SK-MEL-5 (cell line): ENCODE results near the gene ITPK1. TPM values are rescaled to one million over a fixed set of nuclear protein-coding genes. Genes with fewer than 3 reads are reported as not detected.
"Not testable (repeated sequence)": the region's sequence is repeated elsewhere in the genome, so short reads cannot be mapped to it uniquely, and the experiment has no call there.

Experiments
- DNase-seq: peaks from one replicate; pipeline ENCODE4 v3.0.0-alpha.2; 2016; ENCODE audit warnings: low read depth, low spot score
- in situ Hi-C: cut with HindIII; loops from 2 replicates; pipeline ENCODE4 v1.10.0; 2016; ENCODE audit warnings: low sequenced_read_pairs, high pct_unique_total_duplicates, low pct_unique_long_range_greater_than_20kb
- total RNA-seq: library from RNA; depleted of rRNA; stranded (reverse); fragments of >200 nt; shearing (Covaris generic); gene quantifications from 2 replicates; pipeline ENCODE4 v1.2.3, GENCODE V29; 2014

Gene ITPK1
- total RNA-seq, 1 experiment from 2014 or later = 45.2 TPM

DNA sequence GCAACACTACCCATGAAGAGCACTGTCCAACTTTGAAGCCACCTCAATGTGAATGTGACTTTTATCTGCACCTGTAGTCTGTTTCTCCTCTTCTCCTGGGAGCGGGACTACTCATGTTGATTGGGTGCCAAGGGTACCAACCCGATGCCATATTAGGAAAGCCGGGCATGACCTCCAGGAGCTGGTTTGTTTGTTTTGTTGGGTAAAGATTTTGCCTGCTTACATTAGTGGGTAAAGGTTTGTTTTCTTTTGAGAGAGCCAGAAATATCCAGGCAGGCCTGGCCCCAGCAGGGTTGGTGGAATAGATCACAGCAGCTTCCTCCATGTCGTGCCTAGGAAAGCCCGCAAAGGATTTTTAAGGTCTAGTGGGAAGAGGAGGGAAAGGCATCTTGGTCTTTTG is 19.7 kb upstream of the ITPK1 start:
- in situ Hi-C loops = loop anchor here (25.0 kb wide), 1 partner anchor 173 kb away; no protein-coding TSS in a partner anchor

DNA sequence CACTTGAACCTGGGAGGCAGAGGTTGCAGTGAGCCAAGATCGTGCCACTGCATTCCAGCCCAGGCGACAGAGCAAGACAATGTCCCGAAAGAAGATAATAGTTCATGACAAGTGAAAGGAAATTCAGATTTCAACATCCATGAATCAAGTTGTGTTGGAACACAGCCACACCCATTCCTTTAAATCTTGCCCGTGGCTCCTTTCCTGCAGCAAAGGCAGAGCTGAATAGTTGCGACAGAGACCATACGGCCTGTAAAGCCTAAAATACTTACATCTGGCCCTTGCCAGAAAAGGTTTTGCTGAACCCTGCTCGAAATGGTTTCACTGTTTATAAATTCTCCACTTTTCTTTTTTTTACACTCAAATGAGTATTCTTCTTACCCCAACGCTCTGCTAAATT is 17.7 kb upstream of the ITPK1 start:
- in situ Hi-C loops = loop anchor here (25.0 kb wide), 1 partner anchor 171 kb away; no protein-coding TSS in a partner anchor
- DNase-seq = no peak

More for the DNA sequence above, 19.7 kb upstream of the ITPK1 start:
- DNase-seq = no peak

DNA sequence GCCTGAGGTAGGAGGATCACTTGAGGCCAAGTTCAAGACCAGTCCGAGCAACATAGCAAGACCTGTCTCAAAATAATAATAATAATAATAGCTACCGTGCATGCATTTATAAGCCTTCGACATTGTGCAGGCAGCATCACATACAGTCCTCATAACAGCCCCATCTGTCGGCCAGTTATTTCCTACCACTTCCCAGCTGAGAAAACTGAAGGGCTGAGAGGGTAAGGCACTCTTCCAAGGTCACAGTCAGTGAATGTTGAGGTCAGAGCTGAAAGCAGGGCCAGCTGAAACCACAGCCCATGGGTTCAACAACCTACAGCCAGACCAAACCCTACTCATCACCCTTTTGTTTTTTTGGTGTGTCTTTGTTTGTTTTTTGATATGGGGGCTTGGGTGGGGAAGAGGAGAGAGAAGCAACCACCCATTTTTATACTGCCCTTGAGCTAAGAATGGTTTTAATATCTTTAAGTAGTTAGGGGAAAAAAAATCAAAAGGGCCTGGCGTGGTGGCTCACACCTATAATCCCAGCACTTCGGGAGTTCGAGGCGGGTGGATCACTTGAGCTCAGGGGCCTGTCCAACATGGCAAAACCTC is 16.8 kb upstream of the ITPK1 start:
- DNase-seq = peak; percentile 86
- in situ Hi-C loops = loop anchor here (25.0 kb wide), 1 partner anchor 170 kb away; no protein-coding TSS in a partner anchor

DNA sequence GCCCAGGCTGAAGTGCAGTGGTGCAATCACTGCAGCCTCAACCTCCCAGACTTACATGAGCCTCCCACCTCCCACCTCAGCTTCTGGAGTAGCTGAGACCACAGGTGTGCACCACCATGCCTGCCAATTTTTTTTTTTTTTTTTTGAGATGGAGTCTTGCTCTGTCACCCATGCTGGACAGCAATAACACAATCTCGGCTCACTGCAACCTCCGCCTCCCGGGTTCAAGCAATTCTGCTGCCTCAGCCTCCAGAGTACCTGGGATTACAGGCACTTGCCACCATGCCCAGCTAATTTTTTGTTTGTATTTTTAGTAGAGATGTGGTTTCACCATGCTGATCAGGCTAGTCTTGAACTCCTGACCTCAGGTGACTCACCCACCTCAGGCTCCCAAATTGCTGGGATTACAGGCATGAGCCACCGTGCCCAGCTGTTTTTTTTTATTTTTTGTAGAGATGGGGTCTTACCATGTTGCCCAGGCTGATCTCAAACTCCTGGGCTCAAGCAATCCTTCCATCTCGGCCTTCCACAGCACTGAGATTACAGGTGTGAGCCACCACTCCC is 15.6 kb upstream of the ITPK1 start:
- DNase-seq = not testable (repeated sequence)
- in situ Hi-C loops = loop anchor here (25.0 kb wide), 1 partner anchor 169 kb away; no protein-coding TSS in a partner anchor

DNA sequence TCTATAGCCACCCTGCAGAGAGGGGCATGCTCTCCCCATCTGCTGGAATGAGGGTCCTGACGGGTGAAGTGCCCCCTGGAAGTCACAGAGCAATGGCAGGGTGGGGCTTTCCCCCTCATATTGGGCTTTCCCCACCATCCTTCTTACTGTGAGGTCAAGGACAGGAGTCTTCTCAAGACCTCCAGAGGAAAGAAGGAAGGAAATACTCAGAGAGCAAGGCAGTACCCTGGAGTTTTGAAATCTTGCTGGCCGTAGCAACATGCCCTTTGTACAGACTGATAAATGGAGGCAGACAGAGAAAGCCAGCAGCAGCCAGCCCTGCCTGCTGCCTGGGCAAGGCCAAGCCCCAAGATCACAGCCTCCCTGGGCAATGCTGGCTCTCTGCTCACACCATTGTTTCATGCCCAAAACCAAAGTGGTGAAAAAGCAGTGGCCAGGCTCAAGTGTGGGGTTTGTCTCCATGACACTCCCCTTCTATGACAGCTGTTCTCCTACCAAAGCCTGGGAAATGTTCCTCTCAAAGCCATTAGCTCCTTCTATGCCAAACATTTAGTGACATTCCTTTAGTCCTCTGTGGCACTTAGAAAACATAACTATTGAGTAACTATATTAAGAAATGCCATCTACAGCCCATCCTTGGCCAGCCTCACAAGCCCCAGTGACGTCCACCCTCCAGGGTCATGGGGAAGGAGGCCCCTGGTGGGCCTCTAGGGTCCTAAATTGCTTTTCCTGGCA is 13.2 kb upstream of the ITPK1 start:
- in situ Hi-C loops = loop anchor here (25.0 kb wide), 1 partner anchor 167 kb away; no protein-coding TSS in a partner anchor
- no peak for DNase-seq

DNA sequence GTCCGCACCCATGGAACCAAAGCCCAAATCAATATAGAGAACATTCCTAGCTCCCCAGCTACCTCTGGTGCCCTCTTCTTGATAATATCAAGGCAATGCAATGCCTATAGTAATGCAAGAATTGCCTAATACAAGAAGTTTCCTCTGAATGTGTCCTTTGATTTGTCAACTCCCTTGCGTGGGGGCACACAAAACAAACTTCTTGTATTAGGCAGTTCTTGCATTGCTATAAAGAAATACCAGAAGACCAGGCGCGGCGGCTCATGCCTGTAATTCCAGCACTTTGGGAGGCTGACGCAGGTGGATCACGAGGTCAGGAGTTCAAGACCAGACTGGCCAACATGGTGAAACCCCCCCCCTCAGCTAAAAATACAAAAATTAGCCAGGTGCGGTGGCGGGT is 10.4 kb upstream of the ITPK1 start:
- in situ Hi-C loops = loop anchor here (25.0 kb wide), 1 partner anchor 164 kb away; no protein-coding TSS in a partner anchor

DNA sequence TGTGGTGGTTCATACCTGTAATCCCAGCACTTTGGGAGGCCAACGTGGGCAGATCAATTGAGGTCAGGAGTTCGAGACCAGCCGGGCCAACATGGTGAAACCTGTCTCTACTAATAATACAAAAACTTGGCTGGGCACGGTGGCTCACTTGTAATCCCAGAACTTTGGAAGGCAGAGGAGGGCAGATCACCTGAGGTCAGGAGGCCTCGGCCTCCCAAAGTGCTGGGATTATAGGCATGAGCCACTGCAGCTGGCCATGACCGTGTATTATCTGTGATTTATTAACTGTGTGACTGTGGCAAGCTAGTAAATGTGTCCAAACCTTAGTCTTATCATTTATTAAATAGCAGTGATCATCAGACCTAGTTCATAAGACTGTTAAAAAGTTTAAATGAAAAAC is 7.1 kb upstream of the ITPK1 start:
- in situ Hi-C loops = no loop called here
- no peak for DNase-seq

More for the DNA sequence above, 10.4 kb upstream of the ITPK1 start:
- DNase-seq = no peak

DNA sequence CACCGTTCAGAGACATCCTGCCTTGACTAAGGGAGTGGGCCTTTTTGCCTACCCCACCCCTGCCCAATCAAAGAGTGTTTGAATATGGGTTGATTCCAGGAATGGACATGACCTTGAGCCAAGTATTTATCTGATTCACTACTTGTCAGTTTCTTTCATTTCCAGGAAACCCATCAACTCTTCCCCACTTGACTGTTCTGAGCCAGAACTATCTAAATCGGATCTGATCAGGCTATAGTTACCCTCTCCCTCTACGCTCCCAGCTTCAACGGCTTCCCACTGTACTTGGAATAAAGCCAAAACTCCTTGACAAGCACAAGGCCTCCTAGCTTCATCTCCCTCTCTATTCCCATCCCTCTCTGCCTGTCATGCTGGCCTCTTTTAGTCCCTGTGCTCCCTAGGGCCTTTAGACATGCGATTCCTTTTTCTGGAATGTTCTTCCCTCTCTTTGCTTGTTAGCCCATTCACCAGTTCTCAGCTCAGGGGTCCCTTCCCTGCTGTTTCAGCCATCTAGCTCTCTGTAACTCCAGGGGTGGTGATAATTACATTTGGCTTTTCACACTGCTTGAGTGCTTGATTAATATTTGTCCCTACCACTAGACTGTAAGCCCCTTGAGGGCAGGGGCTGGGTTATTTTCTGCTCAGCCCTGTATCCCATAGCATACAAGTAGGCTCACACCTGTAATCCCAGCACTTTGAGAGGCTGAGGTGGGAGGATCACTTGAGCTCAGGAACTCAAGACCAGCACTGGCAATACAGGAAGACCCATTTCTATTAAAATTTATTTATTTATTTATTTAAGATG is 5.5 kb upstream of the ITPK1 start:
- no peak for DNase-seq
- in situ Hi-C loops = no loop called here

DNA sequence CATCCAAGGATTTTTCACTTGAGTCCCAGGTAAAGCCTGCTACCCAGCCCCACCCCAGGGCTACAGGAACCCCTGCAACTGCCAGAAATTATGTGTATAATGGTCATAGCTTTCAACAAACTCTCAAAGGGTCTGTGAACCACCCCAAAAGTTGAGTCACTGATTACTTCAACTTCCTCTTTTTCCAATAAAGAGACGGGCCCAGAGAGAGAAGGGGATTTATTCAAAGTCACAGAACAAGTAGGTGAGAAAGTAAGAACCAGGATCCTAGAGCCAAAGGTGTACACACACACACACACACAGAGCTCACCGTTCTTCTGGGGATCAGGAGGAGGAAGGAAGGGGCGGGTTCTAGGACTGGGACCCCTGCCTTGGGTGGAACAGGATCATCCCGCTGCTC is 4.8 kb upstream of the ITPK1 start:
- in situ Hi-C loops = no loop called here
- no peak for DNase-seq

DNA sequence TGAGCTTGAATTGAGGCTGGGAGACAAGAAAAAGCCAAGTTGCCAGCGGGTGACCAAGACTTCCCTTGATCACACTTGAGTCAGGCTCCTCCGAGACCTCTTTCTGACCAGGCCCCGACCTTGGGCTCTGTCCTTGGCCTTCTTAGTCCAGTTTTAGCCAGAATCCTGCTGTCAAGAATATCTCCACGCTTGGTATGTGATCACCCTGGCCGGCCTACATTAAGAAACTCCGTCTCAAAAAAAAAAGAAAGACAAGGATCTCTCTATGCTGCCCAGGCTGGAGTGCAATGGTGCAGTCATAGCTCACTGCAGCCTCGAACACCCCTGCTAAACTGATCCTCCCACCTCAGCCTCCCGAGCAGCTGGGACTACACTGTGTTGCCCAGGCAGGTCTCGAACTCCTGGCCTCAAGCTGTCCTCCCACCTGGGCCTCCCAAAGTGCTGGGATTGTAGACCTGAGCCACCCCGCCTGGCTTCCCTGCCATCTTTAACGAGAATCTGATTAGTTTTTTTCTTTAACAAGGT is 1.0 kb upstream of the ITPK1 start:
- DNase-seq = no peak
- in situ Hi-C loops = no loop called here

DNA sequence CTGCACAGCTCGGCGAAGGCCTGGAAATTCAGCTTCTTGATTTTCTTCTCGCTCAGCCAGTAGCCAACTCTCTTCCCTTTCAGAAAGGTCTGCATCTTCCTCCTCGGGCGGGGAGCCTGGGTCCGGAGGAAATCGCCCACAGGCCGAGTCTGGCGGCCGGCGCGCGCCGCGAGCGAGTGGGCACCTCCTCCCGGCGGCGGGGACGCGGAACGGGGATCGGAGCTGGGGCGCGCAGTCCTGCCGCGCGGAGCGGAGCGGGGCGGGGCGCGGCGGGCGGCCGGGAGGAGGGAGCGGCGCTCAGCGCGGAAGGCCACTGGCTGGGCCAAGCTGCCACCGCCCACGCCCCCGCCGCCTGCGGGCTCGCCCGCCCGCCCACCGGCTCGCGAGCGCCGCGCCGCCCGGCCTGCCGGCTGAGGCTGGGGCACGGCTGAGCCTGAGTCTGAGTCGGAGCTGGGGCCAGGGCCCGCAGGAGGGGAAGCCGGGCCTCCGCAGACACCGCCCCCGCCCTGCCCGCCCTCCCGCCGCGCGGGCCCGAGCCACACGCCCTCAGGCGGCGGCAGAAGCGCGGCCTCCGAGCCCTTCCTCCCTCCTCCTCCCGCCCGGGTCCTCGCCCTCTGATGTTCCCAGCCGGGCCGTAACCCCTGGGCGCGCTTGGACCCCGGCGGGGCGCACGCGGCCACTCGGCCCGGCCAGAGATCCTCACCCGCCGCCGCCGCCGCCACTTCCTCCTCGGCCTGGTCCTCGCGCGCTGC is 480 bp downstream of the ITPK1 start:
- in situ Hi-C loops = no loop called here
- peak; percentile 86 for DNase-seq

DNA sequence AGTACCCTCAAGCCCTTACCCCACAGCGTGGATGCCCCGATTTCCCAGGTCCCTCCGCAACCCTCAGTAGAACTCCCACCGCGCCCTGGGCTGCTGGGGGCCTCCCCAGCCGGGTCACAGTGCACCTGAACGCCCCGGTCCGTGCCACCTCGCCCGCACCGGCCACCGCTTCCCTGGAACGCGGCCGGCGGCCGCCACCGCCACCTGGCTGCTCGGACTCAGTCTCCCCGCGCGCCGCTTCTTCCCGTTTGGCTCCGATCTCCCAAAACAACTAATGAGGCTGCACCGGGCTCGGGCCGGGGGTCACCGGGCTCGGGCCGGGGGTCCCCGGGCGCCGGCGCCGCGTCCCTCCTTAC is 1.0 kb downstream of the ITPK1 start:
- in situ Hi-C loops = no loop called here
- no peak for DNase-seq

DNA sequence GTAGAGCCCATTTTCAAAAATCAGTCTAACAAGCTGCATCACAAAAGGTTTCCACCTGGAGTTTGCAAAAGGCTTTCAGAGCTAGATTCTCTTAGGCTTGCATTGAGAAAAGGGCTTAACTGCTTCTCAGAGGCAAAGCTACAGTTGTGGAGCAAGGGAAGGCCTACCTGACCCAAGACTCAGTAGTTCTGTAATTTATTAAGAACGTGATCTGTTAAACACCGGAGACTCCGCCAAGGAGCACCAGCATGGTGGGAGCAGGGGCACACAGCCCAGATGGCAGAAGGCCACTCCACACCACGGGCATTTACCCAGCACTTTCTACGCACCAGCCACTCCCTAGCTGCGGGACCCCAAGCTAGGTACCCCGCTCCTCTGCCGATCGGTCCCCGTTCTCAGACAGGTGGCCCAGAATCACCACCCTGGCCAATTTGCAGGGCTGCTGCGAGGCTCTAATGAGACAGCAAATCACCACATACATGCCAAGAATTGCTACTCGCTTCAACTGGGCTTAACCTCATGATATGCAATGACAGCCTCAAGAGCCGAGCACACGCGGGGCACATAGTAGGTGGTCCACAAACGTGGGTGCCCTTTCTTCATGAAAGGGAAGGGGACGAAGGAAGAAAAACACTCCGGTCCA is 1.5 kb downstream of the ITPK1 start:
- DNase-seq = no peak
- in situ Hi-C loops = no loop called here

DNA sequence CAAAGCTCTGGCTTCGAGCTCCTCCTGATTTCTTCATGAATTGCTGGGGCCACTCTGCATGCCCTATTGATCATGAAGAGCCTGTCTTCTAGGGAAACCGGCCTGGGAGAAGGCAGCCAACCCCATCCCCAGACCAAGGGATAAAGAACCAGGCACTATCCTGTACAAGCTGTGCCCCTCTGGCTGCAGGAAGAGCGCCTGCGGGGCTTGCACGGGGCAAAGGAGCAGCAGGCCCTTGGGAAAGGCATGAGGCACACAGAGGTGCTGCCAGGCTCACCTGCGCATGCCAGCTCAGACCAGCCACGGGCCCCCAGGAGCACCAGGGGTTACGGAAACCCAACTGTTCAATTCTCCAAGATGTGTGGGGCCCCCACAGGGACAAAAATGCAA is 2.1 kb downstream of the ITPK1 start:
- no peak for DNase-seq
- in situ Hi-C loops = no loop called here

DNA sequence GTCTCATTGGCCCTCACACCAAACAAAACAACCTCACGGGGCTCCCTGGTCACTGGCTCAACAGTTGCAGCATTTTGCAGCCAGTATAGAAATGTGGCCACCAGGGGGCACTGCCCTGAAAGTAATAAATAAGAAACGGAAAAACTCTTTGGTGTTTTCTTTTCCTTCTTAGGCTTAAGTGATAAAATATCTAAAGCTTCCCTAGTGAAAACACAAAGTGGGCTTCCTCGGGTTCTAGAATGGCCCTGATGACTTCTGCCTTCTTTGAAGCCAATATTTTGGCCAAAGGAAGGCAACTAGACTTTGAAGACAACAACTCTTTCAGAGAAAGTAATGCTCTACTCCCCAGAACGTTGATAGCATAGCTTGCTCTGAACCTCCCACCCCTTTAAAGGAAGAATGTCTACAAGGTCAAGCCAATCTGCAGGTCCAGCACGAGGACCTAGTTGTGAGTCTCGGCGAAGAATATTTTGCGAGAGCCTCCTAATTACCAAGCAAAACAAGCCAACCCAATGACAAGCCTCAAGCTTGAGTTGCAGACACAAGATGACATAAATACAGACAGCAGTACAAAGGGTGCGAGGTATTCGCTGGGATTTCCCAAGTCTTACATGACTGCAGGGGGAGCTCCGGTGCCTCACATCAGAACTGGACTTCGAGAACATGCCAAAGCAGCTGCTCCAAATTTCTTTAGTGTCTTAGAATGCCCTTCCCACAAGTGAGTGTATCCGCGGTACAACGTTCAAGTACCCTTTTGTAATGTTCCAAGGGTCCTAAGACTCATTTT is 2.6 kb downstream of the ITPK1 start:
- in situ Hi-C loops = no loop called here
- peak; percentile 86 for DNase-seq

DNA sequence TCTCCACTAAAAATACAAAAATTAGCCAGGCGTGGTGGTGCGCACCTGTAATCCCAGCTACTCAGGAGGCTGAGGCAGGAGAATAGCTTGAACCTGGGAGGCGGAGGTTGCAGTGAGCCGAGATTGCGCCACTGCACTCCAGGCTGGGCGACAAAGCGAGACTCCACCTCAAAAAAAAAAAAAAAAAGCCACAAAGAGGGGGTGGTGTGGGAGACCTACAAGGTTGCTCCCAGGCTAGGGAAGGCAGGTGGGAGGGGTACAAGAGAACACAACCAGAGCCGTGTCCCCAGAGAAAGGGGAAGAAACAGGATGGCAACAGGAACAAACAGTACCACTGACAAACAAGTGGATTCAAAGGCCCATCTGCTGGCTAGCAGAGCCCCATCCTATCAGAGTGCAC is 4.2 kb downstream of the ITPK1 start:
- in situ Hi-C loops, DNase-seq: not testable (repeated sequence)
